DND-41 (cell line): ENCODE measurements around the gene SIRT2.

ENCODE experiments used
- CTCF ChIP-seq: IDR thresholded peaks from 2 replicates; pipeline ENCODE4 v1.5.1; 2012; ENCODE audit warnings: borderline replicate concordance, low read length, moderate library complexity, mild to moderate bottlenecking; ENCODE audit not compliant: poor library complexity, severe bottlenecking; ENCODE audit errors: extremely low read depth
- EZH2 ChIP-seq: IDR thresholded peaks from 3 replicates; pipeline ENCODE4 v1.6.1; 2012; ENCODE audit warnings: borderline replicate concordance, low read depth, mild to moderate bottlenecking, moderate library complexity, low read length, inconsistent platforms; ENCODE audit not compliant: severe bottlenecking

DNA sequence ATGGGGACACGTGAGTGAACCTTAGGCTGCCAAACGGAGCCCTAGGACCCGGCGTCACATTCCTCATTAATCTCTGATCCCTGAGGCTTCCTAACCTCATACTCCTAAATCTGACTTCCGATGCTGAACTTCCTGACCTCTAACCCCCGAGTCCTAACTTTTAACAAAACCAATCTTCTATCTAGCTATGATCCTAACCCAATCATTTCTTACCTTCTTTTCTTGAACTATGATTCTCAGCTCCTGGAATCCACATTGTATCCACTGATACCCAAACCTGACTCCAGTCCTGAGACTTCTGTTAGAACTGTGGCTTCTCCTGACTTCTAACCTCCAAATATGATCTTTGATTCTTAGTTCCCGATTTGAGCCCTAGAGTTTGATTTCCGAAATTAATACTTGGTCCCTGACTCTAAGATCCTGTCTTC lies 798 bp upstream of the SIRT2 start:
- TF ChIP-seq CTCF = no peak
- TF ChIP-seq EZH2 = no peak
